Lung (tissue), 12 donors: ENCODE results near the gene HABP2. TPM values are rescaled to one million over a fixed set of nuclear protein-coding genes. Genes with fewer than 3 reads are reported as not detected.

ENCODE experiments used
- ATAC-seq: fragments of 200-7000 bp; cut with Tn5 transposase; one replicate; pipeline ENCODE4 v1.9.1; 2020; ENCODE audit warnings: moderate number of reproducible peaks; ENCODE audit not compliant: insufficient read depth, low FRiP score
- DNase-seq, 3 donors: peaks; one replicate each; pipeline ENCODE4 v3.0.0-alpha.2; 2013 to 2017
- H3K27ac ChIP-seq, 2 donors: one replicate each; pipeline ENCODE4 v1.5.1; 2013; ENCODE audit warnings: mild to moderate bottlenecking in 2 of 2, moderate library complexity in 2 of 2, control low read depth in 1 of 2, inconsistent platforms in 1 of 2, low read depth in 1 of 2, low read length in 1 of 2
- H3K27me3 ChIP-seq, 3 donors: one replicate each; pipeline ENCODE4 v1.5.1; 2013; ENCODE audit warnings: low read length in 2 of 3; ENCODE audit not compliant: control insufficient read depth in 3 of 3, insufficient read depth in 3 of 3
- H3K36me3 ChIP-seq, 4 donors: one replicate each; pipeline ENCODE4 v1.5.1; 2013; ENCODE audit warnings: low read length in 4 of 4, mild to moderate bottlenecking in 1 of 4, moderate library complexity in 1 of 4; ENCODE audit not compliant: control insufficient read depth in 4 of 4, insufficient read depth in 4 of 4
- H3K4me1 ChIP-seq, 5 donors: one replicate each; pipeline ENCODE4 v1.5.1; 2013; ENCODE audit warnings: low read length in 5 of 5, mild to moderate bottlenecking in 2 of 5, moderate library complexity in 1 of 5; ENCODE audit not compliant: control insufficient read depth in 5 of 5, insufficient read depth in 5 of 5
- H3K4me3 ChIP-seq: one replicate; pipeline ENCODE4 v1.5.1; 2013; ENCODE audit warnings: mild to moderate bottlenecking, control low read depth, moderate library complexity
- H3K9ac ChIP-seq, 2 donors: one replicate each; pipeline ENCODE4 v1.5.1; 2013; ENCODE audit warnings: low read length in 2 of 2, control low read depth in 1 of 2; ENCODE audit not compliant: insufficient read depth in 1 of 2
- H3K9me3 ChIP-seq, 4 donors: one replicate each; pipeline ENCODE4 v1.5.1; 2013; ENCODE audit warnings: low read length in 3 of 4, mild to moderate bottlenecking in 1 of 4, moderate library complexity in 1 of 4; ENCODE audit not compliant: control insufficient read depth in 4 of 4, insufficient read depth in 3 of 4
- CTCF ChIP-seq: IDR thresholded peaks from 2 replicates; pipeline ENCODE4 v1.5.1; 2012; ENCODE audit warnings: mild to moderate bottlenecking; ENCODE audit errors: control extremely low read depth, extremely low read depth
- WGBS, 2 donors: extraction: QIAGEN DNeasy Blood & Tissue Kit; methylation state at CpG; one replicate each; pipeline ENCODE4 v1.1.7; 2013; 5-methylcytosine and 5-hydroxymethylcytosine counted together
- polyA plus RNA-seq, 2 donors: library from polyadenylated mRNA; stranded (reverse); fragments of 200-250 nt; gene quantifications; one replicate each; pipeline ENCODE4 v1.2.1, GENCODE V29; 2013
- total RNA-seq, 2 donors: library from RNA; depleted of rRNA in 1 of 2; stranded (reverse); fragments of >200 nt in 1 of 2; gene quantifications; one replicate each; pipeline ENCODE4 v1.2.1, GENCODE V29; 2014 to 2021
- donor health status: control.
- donor health status: control.
- donor health status: Bipolar disorder and iron deficiency.
- donor health status: healthy.
- donor health status: DM: yes; HTN: yes; CAD: no.

The HABP2 gene
- total and polyA plus RNA-seq, 4 donors = 0.10 to 1.3 (median 0.65) TPM

- H3K9ac ChIP-seq = no peak overlapping the region
- H3K4me3 ChIP-seq = no peak overlapping the region
- peak in 1 of 3 donors; percentile 37 for DNase-seq
- no peak for TF ChIP-seq CTCF
- H3K4me1 ChIP-seq = peaks cover 0 to 11% (median 4%) of the 10 kb centered on the region in 5 donors
- no peak for ATAC-seq
- no peaks in the 10 kb centered on the region for H3K36me3 ChIP-seq
- H3K27me3 ChIP-seq = peaks cover 0 to 4% (median 0%) of the 10 kb centered on the region in 3 donors
- peak overlapping the region in 1 of 2 donors; percentile 77 for H3K27ac ChIP-seq
- 58 to 70% methylated on average over 5 of the region's 5 CpGs for WGBS, 2 donors
- H3K9me3 ChIP-seq = peaks cover 0 to under 1% (median 0%) of the 10 kb centered on the region in 4 donors
These were observed 74.0 kb downstream of the HABP2 start for GRCh38 chr10:113626809-113627355.

DNA sequence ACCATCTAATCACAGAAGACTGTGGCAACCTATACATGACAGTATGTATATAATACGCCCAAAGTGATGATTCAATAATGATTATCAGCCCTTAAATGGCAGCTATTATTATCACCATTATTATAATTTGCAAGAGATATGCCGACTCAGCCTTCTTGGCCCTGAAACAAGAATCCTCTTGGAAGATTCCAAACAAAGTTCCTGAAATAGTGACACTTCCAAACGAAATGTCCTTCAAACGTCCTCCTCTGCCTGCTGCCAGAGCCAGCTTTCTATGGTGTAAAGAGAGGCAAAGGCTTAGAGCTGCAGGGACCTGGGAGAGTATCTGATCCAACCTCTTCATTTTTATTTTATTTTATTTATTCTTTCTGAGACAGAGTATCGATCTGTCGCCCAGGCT, 75.0 kb downstream of the HABP2 start:
- no peak for TF ChIP-seq CTCF
- H3K27me3 ChIP-seq = no peaks in the 10 kb centered on the region
- ATAC-seq (no peak), DNase-seq (no peak)
- H3K9me3 ChIP-seq = no peaks in the 10 kb centered on the region
- H3K4me3 ChIP-seq = no peak overlapping the region
- H3K9ac ChIP-seq = no peak overlapping the region
- H3K36me3 ChIP-seq = no peaks in the 10 kb centered on the region
- peaks cover 0 to 9% (median 3%) of the 10 kb centered on the region in 5 donors for H3K4me1 ChIP-seq
- peak overlapping the region in 1 of 2 donors; percentile 55 for H3K27ac ChIP-seq
- WGBS, 2 donors = 63 to 80% methylated on average over 6 of the region's 6 CpGs

DNA sequence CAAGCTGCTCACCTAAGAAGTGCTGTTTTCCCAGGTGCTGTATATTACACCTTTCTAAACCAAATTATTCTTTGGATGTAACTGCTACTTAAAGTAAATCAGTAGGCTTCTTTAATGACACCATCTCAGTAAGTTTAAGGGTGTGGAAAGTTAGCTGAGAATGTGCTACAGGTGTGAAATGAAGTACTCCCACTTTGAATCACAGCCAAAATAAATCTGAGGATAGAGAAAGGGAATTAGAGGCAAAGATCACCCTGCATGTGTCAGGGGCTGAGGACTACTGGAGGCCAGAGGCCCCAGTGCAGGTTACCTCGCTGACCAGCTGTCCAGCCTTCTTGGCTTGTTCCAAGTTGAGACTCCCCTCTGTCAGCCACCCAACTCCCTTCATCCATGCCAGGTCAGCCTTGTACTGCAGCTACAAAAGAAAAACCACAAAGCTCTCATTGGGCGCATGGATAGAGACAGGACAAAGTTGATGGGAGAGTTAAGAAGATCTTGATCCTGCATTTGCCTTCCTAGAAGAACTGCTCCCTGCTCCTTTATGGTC, 75.8 kb downstream of the HABP2 start:
- no peak for TF ChIP-seq CTCF
- no peak overlapping the region for H3K4me3 ChIP-seq
- H3K27me3 ChIP-seq = no peaks in the 10 kb centered on the region
- H3K9me3 ChIP-seq = no peaks in the 10 kb centered on the region
- H3K4me1 ChIP-seq = peaks cover 0 to 9% (median 3%) of the 10 kb centered on the region in 5 donors
- peak overlapping the region in 1 of 2 donors; percentile 55 for H3K27ac ChIP-seq
- no peak for ATAC-seq
- peaks cover 0 to 6% (median 0%) of the 10 kb centered on the region in 4 donors for H3K36me3 ChIP-seq
- no peak overlapping the region for H3K9ac ChIP-seq
- WGBS, 2 donors = 87 to 89% methylated on average over 2 of the region's 2 CpGs
- no peak for DNase-seq
